HG02970 (cell line): ENCODE results near the gene CCDC107.

Experiments
- ATAC-seq: cut with Tn5 transposase; IDR thresholded peaks from one replicate; pipeline ENCODE4 v1.9.1; 2021; ENCODE audit warnings: mild to moderate bottlenecking, moderate library complexity, moderate number of reproducible peaks; ENCODE audit not compliant: unreplicated experiment, low FRiP score

CCDC107 gene

DNA sequence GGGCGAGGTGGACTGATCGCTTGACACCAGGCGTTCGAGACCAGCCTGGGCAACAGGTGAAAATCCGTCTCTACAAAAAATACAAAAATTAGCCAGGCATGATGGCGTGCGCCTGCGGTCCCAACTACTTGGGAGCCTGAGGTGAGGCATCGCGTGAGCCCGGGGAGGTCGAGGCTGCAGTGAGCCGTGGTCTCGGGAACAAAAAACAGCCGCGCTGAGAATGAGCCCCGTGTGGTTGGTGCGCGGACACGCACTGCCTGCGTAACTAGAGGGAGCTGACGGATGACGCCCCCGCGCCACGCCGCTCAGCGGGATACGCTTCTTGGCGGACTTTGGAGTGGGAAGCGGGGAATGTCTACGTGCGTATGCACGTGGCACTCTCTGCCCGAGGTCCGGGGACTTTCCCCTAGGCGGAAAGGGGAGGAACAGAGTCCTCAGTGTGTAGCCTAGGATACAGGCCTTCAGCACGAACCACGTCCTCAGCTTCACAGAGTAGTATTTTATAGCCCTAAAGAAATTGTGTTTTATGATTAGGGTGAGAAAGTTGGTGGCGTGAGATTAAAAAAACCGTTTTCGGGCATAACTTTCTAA lies 451 bp upstream of the CCDC107 start, which contains the start of gene RMRP:
Gene RMRP (minus strand): TSS at position 474 of the 591 bp plus-strand sequence.
- ATAC-seq: peak; percentile 85

DNA sequence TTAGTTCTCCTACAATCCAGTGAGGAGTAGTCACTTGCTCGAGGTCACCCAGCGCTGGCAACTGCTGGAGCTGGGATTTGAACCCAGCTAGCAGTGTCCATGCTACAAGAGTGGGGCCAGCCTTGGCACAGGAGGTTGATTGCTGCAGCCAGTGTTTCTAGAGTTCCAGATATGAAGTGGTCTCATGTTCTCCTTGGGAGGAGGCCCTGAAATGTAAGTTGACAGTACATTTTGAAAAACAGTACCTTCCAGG lies 802 bp downstream of the CCDC107 start:
- ATAC-seq: no peak

DNA sequence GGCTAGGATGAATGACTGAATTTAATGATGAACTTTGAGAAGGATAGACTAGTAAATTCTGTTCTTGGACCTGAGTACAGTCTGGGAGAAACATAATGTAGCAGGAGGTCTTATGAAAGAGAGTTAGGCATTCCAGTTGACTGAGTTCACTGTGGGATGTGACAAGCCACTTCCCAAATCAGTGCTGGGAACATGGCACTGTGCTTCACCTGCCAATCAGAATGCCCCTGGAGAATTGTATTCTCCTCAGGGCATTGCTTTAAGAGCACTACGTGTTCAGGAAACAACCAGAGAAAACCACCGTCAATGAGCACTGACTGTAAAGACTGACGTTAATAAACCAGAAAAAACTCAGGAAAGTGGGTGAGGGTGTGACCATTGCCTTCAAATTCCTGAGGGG lies 1.2 kb downstream of the CCDC107 start:
- no peak for ATAC-seq

DNA sequence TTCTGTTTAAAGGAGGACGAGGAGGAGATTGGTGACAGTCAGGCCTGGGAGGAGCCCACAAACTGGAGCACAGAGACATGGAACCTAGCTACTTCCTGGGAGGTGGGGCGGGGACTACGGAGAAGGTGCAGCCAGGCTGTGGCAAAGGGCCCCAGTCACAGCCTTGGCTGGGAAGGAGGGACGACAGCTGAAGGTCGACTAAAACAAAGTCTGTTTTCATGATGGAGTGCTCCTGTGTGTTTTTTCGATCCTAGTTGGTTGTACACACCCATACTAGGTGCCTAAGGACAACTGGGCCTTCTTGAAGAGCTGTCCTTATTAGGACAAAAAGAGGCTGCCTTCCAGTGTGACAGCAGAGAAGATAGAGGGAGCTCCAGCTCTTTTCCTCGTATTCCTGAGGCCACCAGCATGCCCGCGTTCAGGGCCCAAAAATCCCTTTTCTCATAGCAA lies 2.9 kb downstream of the CCDC107 start:
- no peak for ATAC-seq

DNA sequence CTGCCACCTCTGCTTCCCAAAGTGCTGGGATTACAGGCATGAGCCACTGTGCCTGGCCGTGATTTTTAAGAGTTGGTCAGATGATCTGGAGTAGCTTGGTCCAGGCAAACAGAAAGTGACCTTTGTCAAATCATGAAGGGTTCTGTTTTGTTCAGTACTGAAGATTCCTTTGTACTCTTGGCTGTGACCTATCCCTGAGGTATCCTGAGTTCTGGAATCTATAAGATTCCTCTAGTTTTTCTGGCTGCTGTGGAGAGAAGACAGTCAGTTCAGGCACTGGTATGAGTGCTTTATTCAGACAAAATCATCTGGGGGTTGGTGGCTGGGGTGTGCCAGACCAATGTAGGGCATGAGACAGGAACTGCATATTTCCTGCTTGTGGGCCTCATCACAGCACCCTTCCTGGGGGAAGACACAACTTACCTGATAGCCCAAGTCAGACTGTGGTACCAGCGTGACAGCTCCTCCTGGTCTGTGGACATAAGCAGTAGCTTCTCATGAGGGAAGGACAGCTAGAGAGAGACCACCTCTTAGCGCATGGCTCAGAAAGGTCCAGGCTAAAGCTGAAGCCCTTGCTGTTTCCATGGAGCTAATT lies 3.8 kb downstream of the CCDC107 start:
- no peak for ATAC-seq

DNA sequence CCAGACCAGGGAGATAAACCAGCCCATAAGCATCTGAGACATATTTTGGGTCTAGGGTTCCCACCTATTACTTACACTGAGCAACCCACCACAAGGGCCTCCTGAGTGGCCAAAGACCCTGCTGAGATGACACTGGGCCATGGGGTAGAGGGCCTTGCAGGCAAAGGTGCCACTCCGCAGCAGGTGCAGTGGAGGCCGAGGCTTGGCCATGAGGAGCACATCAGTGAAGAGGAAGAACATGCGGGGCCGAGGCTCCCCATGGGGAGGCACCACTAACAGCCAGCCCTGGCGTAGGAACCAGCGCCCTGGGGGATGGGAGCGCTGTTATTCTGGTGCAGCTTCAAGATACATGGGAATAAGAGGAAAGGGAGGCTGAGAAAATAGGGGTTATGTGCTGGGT lies 4.3 kb downstream of the CCDC107 start:
- ATAC-seq: no peak

DNA sequence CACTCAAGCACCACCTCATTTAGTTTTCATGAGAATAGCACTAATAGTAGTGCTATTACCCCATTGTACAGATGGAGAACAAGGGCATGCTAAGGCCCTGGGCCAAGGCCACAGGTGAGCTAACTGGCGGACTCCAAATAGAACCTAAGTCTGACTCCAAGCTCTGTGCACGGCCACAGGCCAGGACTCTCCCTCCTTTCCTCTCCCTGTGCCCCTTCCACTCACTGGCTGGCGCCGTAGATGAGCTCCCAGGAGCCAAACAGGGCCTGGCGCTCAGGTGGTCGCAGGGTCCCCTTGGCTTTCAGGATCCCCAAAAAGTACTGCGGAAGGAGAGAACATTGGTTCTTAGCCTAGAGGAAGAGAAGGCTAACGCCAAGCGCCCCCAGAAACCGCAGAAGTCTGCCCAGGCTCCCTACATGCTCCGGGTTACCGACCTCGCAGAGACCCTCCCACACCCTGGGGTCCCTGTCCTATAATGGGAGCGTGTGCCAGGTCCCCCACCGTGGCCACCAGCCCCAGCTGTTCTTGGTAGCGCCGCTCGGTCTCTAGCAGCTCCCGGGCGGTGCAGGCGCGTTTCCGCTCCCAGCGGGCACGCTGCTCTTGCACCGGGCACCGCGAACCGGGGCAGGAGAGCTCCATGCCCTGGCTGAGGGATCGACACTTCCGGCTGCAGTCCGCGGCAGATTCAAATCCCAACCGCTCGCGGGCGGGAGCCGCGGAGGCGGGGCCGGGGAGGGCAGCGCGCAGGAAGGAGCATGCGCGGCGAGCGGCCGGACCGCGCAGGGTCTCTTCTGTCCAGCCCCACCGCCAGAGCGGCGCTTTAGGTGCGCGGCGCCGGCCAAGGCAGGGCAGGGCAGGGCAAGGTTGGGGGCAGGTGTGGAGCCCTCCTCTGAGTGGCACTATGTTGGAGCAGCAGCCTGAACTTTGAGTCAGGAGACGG lies 6.7 kb downstream of the CCDC107 start, which contains the start of gene ARHGEF39:
Gene ARHGEF39 (minus strand): TSS at position 665 of the 940 bp plus-strand sequence. CDS start 26 bp downstream, at position 639.
- no peak for ATAC-seq

DNA sequence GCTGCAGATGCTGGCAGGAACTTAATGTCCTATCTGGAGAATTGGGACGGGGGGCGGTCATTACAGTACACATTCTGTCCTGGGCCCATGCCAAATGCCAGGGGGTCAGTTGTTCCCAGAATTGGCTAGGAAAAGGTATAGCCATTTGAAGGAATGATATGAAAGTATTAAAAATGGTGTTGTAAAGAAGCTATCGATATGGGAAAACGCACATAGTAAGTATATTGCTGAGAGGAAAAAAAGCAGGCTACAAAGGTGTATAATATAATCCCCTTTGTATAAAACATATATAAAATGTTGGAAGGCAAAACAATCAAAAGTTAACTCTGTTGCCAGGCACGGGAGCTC lies 7.4 kb downstream of the CCDC107 start:
- no peak for ATAC-seq

DNA sequence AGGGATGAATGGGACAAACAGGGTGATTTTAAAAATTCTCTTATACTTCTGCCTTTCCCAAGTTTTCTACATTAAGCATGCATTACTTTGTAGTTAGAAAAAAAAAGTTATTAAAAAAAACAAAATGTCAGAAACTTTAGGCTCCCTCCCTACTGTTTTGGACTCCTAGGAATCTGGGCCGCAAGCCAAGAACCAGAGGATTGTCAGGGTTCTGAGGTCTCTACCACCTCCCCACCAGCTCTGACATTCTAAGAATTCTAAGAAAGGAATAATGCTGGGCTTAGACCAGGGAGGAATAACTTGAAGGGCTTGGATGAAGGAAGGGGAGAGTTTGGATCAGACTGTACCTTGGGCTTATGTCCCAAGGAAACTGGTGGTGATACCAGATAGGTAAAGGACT lies 8.0 kb downstream of the CCDC107 start:
- ATAC-seq: no peak

DNA sequence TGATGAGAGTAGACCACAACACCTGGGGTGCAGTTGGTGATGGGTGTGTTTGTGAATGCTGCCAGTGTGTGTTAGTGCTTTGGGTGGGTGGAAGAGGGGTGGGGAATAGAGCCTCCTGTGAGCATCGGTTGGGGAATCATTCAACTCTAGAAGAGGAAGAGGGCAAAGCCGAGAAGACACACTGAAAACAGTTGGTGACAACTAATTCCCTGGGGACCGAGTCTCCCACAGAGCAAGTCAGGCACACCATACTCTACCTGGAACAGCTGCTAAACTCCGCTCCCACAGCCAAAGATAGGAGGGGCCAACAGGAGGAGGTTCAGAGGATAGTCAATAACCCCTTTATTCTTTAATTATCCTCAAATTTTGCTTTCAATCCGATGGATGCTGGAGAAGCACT lies 8.5 kb downstream of the CCDC107 start:
- ATAC-seq: no peak

DNA sequence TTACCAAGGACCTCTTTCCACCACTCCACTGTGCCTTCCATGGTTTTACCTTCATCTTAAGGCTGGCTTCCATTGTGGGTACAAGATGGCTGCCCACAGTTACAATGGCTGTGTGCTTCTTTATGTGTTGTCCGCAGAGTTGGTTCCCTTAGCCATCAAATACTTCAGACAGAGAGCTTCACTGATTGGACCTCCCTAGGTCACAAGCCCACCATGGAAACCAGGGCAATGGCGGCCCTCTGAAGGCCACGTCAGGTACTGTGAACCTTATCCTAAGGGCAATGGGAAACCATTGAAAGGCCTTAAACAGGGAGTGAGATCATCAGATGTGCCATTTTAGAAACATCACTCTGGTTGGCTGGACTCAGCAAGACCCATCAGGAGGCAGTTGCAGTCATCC lies 9.8 kb downstream of the CCDC107 start:
- no peak for ATAC-seq

DNA sequence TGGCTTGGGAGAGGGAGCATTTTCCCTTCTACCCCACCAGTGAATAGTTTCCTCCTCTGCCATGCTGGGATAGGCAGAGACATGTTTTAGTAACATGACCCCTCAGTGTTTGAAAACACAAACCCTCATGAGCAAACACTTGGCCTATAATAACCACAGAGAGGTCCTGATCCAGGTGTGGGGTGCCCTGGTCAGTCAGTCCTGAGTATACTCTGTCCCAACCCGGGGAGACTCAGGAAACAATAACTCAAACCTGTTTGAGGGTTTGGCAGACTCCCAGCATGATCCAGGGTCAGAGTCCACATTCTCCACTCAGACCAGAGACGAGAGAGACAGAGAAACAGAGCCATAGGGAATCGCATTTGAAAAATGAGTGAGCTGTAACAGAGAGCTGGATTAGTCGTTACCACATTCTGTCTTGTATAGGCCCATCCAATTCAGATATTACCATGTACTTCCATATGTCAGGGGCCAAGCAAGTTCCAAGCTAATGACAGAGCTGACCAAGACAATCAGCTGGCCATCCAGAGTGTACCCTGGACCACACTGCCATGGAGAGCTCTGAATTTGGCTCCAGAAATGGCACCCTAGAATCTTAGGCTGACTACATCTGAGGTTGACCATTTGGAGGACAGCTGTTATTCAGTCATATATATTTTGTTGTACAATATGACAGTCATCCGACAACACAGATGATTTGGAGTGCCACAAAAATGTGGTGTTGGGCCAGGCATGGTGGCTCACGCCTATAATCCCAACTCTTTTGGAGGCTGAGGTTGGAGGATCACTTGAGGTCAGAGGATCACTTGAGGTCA lies 11.4 kb downstream of the CCDC107 start:
- no peak for ATAC-seq

DNA sequence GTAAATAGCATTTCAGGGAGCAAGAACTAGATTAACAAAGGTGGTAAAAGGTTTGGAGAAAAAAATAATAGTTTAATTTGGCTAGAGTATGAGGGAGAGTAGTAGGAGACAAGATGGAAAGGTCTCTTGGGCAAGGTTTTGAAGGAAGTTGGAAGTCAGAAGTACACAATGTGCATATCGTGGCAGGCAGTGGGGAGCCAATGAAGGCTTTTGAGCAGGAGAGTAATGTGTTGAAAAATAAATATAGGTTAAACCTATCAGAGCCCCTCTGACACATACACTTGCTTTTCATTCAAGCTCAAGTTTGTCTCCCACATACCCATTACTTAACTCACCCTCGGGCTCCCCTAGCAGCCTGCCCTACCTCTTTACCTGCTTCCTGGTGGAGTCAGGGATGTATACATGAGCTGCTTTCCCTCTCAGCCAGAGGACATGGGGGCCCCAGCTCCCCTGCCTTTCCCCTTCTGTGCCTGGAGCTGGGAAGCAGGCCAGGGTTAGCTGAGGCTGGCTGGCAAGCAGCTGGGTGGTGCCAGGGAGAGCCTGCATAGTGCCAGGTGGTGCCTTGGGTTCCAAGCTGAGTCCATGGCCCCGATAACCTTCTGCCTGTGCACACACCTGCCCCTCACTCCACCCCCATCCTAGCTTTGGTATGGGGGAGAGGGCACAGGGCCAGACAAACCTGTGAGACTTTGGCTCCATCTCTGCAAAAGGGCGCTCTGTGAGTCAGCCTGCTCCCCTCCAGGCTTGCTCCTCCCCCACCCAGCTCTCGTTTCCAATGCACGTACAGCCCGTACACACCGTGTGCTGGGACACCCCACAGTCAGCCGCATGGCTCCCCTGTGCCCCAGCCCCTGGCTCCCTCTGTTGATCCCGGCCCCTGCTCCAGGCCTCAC lies 15.3 kb downstream of the CCDC107 start, which contains the start of gene CA9:
Gene CA9 (plus strand): TSS at position 797 of the 893 bp plus-strand sequence. CDS start 32 bp downstream, at position 829.
- no peak for ATAC-seq

DNA sequence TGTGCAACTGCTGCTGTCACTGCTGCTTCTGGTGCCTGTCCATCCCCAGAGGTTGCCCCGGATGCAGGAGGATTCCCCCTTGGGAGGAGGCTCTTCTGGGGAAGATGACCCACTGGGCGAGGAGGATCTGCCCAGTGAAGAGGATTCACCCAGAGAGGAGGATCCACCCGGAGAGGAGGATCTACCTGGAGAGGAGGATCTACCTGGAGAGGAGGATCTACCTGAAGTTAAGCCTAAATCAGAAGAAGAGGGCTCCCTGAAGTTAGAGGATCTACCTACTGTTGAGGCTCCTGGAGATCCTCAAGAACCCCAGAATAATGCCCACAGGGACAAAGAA lies 15.9 kb downstream of the CCDC107 start:
- no peak for ATAC-seq

DNA sequence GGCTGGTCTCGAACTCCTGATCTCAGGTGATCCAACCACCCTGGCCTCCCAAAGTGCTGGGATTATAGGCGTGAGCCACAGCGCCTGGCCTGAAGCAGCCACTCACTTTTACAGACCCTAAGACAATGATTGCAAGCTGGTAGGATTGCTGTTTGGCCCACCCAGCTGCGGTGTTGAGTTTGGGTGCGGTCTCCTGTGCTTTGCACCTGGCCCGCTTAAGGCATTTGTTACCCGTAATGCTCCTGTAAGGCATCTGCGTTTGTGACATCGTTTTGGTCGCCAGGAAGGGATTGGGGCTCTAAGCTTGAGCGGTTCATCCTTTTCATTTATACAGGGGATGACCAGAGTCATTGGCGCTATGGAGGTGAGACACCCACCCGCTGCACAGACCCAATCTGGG lies 17.1 kb downstream of the CCDC107 start:
- no peak for ATAC-seq

DNA sequence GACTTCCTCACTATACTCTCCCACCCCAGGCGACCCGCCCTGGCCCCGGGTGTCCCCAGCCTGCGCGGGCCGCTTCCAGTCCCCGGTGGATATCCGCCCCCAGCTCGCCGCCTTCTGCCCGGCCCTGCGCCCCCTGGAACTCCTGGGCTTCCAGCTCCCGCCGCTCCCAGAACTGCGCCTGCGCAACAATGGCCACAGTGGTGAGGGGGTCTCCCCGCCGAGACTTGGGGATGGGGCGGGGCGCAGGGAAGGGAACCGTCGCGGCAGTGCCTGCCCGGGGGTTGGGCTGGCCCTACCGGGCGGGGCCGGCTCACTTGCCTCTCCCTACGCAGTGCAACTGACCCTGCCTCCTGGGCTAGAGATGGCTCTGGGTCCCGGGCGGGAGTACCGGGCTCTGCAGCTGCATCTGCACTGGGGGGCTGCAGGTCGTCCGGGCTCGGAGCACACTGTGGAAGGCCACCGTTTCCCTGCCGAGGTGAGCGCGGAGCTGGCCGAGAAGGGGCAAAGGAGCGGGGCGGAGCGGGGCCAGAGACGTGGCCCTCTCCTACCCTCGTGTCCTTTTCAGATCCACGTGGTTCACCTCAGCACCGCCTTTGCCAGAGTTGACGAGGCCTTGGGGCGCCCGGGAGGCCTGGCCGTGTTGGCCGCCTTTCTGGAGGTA lies 17.8 kb downstream of the CCDC107 start:
- ATAC-seq: no peak

DNA sequence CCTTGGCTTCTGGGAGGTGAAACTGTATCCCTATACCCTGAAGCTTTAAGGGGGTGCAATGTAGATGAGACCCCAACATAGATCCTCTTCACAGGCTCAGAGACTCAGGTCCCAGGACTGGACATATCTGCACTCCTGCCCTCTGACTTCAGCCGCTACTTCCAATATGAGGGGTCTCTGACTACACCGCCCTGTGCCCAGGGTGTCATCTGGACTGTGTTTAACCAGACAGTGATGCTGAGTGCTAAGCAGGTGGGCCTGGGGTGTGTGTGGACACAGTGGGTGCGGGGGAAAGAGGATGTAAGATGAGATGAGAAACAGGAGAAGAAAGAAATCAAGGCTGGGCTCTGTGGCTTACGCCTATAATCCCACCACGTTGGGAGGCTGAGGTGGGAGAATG lies 21.0 kb downstream of the CCDC107 start:
- no peak for ATAC-seq

DNA sequence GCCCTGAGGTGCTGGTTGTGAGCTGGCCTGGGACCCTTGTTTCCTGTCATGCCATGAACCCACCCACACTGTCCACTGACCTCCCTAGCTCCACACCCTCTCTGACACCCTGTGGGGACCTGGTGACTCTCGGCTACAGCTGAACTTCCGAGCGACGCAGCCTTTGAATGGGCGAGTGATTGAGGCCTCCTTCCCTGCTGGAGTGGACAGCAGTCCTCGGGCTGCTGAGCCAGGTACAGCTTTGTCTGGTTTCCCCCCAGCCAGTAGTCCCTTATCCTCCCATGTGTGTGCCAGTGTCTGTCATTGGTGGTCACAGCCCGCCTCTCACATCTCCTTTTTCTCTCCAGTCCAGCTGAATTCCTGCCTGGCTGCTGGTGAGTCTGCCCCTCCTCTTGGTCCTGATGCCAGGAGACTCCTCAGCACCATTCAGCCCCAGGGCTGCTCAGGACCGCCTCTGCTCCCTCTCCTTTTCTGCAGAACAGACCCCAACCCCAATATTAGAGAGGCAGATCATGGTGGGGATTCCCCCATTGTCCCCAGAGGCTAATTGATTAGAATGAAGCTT lies 21.8 kb downstream of the CCDC107 start:
- ATAC-seq: no peak
